ENCODE measurements around the gene SNRPA.
"Not testable (repeated sequence)": the region's sequence is repeated elsewhere in the genome, so short reads cannot be mapped to it uniquely, and the experiment has no call there.

The SNRPA gene

GRCh38 chr19:40721936-40722661 is 28.9 kb upstream of the SNRPA start:
- no peak for DNase-seq

DNA sequence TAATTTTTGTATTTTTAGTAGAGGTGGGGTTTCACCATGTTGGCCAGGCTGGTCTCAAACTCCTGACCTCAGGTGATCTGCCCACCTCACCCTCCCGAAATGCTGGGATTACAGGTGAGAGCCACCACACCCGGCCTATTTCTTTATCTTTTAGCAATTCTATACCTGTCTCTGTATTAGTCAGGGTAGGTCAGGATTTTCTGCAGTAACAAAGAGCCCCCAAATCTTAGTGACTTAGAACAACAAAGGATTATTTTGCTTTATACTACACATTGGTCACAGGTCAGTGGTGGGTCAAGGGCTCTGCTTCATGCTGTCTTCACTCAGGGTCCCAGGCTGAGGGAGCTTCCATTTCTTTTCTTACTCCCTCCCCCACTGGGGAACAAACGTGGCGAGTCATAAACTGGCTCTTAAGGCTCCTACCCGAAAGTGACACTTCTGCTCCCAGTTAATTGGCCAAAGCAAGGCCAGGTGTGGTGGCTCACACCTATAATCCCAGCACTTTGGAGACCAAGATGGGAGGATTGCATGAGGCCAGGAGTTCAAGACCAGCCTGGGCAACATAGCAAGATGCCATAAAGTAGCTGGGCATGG is 27.2 kb upstream of the SNRPA start:
- DNase-seq: no peak

GRCh38 chr19:40724315-40724714 is 26.7 kb upstream of the SNRPA start:
- no peak for DNase-seq

GRCh38 chr19:40724855-40725254 is 26.1 kb upstream of the SNRPA start:
- DNase-seq: no peak

DNA sequence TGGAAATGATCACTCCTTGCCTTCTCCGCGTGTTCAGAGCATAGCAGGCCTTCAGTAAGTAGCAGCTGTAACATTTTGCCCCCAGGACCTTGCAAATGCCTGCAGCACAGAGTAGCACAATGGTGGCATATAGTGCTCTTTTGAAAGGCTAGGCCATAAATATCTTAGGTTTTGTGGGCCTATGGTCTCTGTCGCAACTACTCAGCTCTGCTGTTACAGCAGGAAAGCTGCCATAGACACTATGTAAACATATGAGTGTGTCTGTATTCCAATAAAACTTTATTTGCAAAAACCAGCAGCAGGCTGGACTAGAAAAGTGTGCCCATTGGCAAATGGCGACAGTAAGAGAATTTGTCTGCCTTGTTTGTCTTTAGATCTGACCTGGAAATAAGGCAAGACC is 24.7 kb upstream of the SNRPA start:
- no peak for DNase-seq

GRCh38 chr19:40730065-40730464 is 20.9 kb upstream of the SNRPA start:
- DNase-seq: not testable (repeated sequence)

- DNase-seq: not testable (repeated sequence)
These were observed 18.7 kb upstream of the SNRPA start for GRCh38 chr19:40732304-40732703.

DNA sequence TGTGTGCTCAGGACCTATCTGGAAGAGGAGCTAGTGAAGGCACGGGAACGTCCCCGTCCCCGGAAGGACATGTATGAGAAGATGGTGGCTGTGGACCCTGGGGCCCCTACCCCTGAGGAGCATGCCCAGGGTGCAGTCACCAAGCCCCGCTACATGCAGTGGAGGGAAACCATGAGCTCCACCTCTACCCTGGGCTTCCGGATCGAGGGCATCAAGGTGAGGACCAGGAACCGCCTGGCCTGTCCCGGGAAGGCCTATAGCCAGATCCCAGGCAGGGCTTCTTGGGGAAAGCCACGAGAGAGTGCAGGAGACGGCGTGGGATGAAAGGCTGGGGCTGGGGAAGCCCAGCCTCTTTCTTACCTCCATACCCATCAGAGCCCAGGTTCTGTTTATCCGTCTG is 17.9 kb upstream of the SNRPA start:
- no peak for DNase-seq

DNA sequence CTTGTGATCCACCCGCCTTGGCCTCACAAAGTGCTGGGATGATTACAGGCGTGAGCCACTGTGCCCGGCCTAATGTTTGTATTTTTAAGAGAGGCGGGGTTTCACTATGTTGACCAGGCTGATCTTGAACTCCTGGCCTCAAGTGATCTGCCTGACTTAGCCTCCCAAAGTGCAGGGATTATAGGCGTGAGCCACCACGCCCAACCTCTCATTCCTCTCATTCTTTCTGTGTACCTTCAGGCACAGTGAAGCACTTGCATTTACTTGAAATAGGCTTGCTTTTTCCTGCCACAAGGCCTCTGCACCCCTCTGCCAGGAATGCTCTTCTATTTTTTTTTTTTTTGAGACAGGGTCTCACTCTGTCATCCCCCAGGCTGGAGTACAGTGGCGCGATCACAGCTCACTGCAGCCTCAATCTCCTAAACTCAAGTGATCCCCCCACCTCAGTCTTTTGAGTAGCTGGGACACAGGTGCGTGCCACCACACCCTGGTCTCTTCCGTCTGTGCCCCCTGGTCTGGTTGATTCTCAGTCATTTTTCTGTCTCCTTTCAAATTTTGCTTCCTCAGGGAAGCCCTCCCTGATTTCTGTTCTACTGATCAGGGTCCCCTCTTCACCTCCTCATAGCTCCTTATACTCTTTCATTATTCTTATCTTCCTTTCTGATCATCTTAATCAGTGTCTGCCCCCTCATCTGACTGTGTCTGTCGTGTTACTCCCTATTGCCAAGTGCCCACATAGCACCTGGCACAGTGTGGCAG is 15.8 kb upstream of the SNRPA start:
- no peak for DNase-seq

DNA sequence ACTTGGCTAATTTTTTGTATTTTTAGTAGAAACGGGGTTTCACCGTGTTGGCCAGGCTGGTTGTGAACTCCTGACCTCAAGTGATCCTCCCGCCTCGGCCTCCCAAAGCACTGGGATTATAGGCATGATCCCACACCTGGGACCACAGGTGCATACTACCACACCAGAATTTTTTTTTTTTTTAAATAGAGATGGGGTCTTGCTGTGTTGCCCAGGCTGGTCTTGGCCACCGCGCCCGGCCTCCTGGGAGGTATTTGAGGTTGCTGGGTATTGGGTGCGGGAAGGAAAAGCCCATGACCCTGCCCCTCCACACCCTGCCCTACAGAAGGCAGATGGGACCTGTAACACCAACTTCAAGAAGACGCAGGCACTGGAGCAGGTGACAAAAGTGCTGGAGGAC is 14.3 kb upstream of the SNRPA start:
- DNase-seq: no peak

DNA sequence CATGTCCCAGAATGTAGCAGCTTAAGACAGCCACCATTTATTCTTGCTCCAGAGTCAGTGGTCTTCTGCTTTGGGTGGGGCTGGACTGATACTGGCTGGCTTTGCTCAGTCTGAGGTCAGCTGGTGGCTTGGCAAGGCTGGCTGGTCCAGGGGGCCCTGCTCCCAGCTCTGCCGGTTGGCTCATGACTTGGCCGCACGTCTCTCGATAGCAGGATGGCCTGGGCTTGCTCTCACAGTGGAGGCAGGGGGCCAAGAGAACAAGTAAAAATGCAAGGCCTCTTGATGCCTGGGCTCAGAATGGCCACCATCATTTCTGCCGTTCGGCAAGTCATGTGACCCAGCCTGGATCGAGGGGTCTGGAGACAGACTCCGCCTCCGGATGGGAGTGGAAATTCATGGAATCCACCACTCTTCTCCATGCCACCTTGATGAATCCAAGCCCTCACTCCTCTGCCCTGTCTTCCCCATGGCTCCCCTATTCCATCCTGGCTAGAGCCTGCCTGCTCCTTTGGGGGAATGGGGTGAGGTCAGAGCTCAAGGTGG is 13.8 kb upstream of the SNRPA start:
- no peak for DNase-seq

- DNase-seq: no peak
These were observed 11.8 kb upstream of the SNRPA start for GRCh38 chr19:40739030-40739839.

DNA sequence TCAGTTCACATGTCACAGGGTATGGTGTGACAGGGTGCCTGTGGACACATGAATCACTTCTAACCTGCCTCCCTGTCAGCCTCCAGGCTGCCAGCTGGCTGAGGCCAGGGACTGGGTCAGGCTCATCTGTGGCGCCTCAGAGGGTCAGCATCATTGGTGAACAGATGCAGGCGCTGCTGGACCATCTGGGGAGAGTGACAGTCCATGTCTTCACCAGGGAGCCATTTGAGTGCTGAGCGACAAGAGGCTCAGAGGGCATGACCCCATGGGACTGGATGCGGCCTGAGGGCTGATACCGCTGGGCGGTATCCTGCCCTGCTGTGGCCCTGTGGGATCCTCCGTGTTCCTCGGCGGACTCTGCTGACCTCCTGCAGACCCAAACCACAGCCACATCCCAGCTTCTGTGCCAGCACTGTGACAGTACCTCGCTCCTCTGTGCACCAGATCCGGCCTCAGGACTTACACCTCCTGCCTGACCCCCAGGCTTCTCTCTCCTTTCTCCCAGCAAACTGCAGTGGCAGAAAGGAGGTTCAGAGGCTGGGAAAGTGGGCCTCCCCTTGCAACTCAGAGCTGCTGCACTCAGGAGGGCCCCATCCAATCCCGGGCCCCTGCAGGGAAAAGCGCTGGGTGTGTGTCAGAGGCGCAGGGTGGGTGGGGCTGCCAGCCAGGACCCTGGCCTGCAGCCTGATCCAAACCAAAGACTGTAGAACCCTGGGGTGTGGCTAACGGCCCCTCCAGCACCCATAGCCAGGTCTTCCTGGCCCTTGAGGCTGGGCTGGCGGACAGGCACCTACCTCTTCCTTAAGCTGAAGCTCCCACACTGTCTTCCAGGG is 10.9 kb upstream of the SNRPA start:
- DNase-seq: no peak

GRCh38 chr19:40740747-40741146 is 10.3 kb upstream of the SNRPA start:
- no peak for DNase-seq

DNA sequence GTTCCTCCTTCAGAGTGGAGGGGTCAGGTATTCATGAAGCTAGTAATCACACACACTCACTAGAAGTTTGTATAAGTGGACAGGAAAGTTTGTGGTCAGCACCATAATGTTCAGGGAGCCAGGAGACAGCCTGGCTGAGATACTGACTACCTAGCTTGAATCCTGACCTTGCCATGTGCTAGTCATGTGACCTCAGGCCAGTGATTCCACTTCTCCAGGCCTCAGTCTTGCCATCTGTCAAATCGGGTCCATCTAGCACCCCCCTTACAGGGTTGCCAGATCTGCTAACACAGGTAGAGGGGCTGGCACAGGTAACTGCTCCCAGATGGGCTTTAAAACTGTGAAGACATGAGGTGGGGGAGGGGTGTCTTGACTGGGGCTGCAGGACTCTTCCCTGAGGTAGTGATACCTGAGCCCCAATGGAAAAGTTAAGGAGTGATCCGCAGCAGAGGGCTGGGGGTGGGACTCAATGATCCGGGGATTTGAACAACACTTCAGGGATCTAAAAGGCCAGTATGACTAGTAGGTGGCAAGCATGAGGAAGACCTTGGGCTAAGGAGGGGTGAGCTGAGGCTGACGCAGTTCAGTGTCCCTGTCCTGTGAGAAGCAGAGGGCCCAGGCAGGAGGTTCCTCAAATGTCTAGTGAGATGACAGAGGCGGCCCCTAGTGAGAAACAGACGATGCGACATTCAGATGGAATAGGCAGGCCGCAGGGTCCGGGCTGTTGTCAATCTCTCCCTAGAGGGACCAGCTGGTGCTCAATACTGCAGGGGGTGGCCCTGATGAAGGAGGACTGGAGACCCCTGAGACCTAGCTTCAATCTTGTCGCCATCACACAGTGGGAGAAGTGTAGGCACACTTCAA is 9.2 kb upstream of the SNRPA start:
- DNase-seq: no peak

GRCh38 chr19:40742477-40742876 is 8.5 kb upstream of the SNRPA start:
- no peak for DNase-seq

DNA sequence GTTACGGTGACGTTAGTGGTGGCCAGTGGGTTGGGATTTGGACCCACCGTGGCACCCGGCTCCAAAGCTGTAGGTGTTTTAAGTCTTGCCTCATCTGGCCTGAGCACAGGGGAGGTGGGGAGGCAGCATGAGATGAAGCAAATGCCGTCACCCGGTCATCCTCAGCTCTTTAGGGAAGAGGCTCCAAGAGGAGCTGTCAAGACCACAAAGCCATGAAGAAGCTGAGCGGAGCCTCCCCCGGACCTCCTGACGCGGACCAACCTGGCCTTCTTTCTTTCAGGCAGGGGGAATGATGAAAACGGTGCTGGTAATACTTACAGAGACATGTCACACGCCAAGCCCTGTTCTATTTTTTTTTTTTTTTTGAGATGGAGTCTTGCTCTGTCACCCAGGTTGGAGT is 8.1 kb upstream of the SNRPA start:
- DNase-seq: no peak

DNA sequence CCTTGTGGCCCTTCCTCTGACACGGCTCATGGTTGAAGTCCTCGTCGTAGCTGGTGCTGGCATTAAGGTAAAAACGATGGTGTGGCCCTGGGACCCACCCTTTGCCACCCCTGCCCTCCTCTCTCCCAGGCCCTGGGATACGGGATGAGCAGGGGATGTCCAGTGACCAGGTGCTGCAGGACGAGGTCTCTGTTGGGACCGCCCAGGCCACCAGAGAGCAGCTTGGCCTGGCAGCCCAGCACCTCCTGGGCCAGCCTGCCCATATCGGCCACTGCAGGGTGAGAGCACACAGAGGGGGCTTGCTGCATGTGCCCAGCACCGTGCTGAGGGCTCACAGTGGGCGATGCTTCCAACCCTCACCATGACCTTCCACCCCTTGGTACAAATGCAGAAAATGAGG is 7.1 kb upstream of the SNRPA start:
- no peak for DNase-seq

- no peak for DNase-seq
These were observed 6.2 kb upstream of the SNRPA start for GRCh38 chr19:40744554-40745401.

DNA sequence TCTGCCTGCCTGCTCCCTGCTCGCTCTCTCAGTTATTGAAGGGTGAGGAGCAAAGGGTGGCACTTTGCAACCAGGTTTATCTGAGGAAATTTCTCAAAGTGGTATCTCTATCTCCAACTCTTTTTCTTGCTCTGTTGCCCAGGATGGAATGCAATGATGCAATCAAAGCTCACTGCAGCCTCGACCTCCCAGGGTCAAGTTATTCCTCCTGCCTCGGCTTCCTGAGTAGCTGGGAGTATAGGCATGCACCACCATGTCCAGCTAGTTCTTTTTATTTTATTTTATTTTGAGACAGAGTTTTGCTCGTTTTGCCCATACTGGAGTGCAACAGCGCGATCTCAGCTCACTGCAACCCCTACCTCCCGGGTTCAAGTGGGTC is 5.6 kb upstream of the SNRPA start:
- DNase-seq: no peak
